Neuron (in vitro differentiated cells): ENCODE results near the gene WDFY4.

Experiments used
- H2AFZ ChIP-seq: one replicate; pipeline ENCODE4 v1.6.1; 2013; ENCODE audit warnings: low read depth, mild to moderate bottlenecking, inconsistent platforms, low read length, moderate library complexity
- H3K27me3 ChIP-seq: one replicate; pipeline ENCODE4 v1.6.1; 2013; ENCODE audit warnings: low read length; ENCODE audit not compliant: insufficient read depth
- H3K36me3 ChIP-seq: one replicate; pipeline ENCODE4 v1.6.1; 2013; ENCODE audit warnings: low read length; ENCODE audit not compliant: insufficient read depth
- H3K4me1 ChIP-seq: one replicate; pipeline ENCODE4 v1.6.1; 2013; ENCODE audit warnings: low read length; ENCODE audit not compliant: insufficient read depth
- H3K4me3 ChIP-seq: 2 replicates; pipeline ENCODE4 v1.5.1; 2013; ENCODE audit warnings: mild to moderate bottlenecking, low read length, moderate library complexity
- H3K9me3 ChIP-seq: one replicate; pipeline ENCODE4 v1.6.1; 2013; ENCODE audit warnings: low read length

Gene WDFY4

GRCh38 chr10:48720611-48721010 lies 35.9 kb downstream of the WDFY4 start:
- H3K36me3 ChIP-seq, result no peaks in the 10 kb centered on the region
- H3K27me3 ChIP-seq, result no peaks in the 10 kb centered on the region
- H3K9me3 ChIP-seq, result no peaks in the 10 kb centered on the region
- no peaks in the 10 kb centered on the region for H3K4me1 ChIP-seq
- no peak overlapping the region for H2AFZ ChIP-seq
- no peak overlapping the region for H3K4me3 ChIP-seq

GRCh38 chr10:48722153-48723145 lies 37.8 kb downstream of the WDFY4 start:
- Histone ChIP-seq H3K4me3 (no peak overlapping the region), H3K9me3 (no peaks in the 10 kb centered on the region), H3K36me3 (no peaks in the 10 kb centered on the region), H3K4me1 (no peaks in the 10 kb centered on the region), H2AFZ (no peak overlapping the region), H3K27me3 (no peaks in the 10 kb centered on the region)

GRCh38 chr10:48724127-48724526 lies 39.5 kb downstream of the WDFY4 start:
- no peaks in the 10 kb centered on the region for H3K27me3 ChIP-seq
- H3K9me3 ChIP-seq, result no peaks in the 10 kb centered on the region
- no peak overlapping the region for H2AFZ ChIP-seq
- H3K4me1 ChIP-seq, result no peaks in the 10 kb centered on the region
- H3K4me3 ChIP-seq, result no peak overlapping the region
- no peaks in the 10 kb centered on the region for H3K36me3 ChIP-seq

DNA sequence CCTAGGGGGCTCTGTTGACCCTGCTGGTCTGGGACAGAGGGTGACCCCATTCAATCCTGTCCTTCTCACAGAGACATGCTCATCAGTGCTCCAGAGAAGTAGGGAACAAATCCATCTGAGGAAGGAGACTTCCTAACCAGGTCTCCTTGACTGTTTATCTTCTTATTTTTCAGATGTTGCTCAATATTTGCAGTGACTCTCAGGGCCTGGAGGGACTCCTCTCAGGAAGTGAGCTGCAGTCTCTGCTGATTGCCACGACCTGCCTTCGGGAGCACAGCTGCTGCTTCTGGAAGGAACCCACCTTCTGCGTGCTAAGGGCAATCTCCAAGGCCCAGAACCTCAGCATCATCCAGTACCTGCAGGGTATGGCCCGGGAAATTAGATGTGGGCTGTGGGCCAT lies 41.0 kb downstream of the WDFY4 start:
- H3K4me1 ChIP-seq, result no peaks in the 10 kb centered on the region
- H2AFZ ChIP-seq, result no peak overlapping the region
- no peak overlapping the region for H3K4me3 ChIP-seq
- no peaks in the 10 kb centered on the region for H3K9me3 ChIP-seq
- no peaks in the 10 kb centered on the region for H3K27me3 ChIP-seq
- no peaks in the 10 kb centered on the region for H3K36me3 ChIP-seq

DNA sequence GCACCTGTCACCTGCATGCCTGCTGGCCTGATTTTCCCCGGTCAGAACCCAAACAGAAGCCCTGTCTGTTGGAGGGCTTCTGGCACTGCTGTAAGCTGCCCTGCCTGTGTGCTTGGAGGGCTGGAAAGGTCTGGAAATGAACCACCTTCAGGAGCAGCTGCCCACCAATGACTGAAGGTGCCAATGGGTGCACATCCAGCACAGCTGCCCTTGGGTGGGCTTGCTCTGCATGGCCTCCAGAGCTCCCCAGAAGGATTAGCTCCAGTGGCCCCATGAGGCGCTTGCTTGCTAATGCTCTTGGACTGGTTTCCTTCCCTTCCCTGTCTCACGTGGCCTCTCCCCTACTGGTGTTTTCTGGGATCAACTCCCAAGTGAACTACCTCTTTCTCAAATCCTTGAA lies 43.2 kb downstream of the WDFY4 start:
- Histone ChIP-seq H3K4me3 (no peak overlapping the region), H3K4me1 (no peaks in the 10 kb centered on the region), H3K36me3 (no peaks in the 10 kb centered on the region), H3K9me3 (no peaks in the 10 kb centered on the region), H3K27me3 (peaks cover 2% of the 10 kb centered on the region), H2AFZ (no peak overlapping the region)

DNA sequence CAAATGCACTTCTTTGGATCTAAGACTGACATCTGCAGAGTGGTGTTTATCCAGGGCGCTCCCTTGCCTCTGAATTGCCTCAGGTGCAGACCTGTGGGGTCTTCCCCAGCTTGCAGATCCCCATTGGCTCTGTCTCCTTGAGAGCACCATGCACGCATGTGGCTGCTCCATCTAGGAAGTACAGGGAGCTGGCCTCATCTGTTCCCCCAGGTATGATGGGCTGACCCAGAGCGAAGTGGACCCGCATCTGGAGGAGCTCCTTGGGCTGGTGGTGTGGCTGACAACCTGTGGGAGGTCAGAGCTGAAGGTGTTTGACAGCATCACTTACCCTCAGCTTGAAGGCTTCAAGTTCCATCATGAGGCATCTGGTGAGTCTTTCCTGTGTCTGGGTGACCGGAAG lies 44.5 kb downstream of the WDFY4 start:
- H2AFZ ChIP-seq, result no peak overlapping the region
- H3K27me3 ChIP-seq, result peaks cover 2% of the 10 kb centered on the region
- H3K4me3 ChIP-seq, result no peak overlapping the region
- H3K4me1 ChIP-seq, result no peaks in the 10 kb centered on the region
- no peaks in the 10 kb centered on the region for H3K9me3 ChIP-seq
- no peaks in the 10 kb centered on the region for H3K36me3 ChIP-seq

DNA sequence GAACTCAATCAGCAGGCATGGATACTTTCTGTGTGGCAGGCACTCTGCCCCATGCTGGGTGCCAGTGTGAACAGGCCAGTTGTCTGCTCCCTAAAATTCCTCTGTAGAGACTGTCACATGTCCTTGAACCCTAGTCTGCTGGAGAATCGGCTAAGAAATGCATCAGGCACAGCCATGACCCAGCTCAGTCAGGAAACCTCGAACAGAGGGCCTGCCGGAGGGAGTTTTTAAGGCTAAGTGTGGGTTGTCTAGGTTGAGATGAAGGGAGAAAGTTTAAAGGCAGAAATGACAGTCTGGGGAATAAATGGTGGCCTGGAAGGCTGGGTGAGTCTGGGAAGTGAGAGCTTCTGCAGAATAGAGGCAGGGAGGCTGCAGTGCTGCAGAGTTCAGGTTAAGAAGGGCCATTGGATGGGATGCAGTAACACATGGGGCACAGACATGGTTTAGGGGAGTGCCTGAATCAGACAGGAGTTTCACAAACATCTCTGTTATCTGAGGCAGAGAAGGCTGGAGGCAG lies 45.3 kb downstream of the WDFY4 start:
- Histone ChIP-seq H3K27me3 (peaks cover 2% of the 10 kb centered on the region), H3K36me3 (no peaks in the 10 kb centered on the region), H3K4me3 (no peak overlapping the region), H3K4me1 (no peaks in the 10 kb centered on the region), H2AFZ (no peak overlapping the region), H3K9me3 (no peaks in the 10 kb centered on the region)

DNA sequence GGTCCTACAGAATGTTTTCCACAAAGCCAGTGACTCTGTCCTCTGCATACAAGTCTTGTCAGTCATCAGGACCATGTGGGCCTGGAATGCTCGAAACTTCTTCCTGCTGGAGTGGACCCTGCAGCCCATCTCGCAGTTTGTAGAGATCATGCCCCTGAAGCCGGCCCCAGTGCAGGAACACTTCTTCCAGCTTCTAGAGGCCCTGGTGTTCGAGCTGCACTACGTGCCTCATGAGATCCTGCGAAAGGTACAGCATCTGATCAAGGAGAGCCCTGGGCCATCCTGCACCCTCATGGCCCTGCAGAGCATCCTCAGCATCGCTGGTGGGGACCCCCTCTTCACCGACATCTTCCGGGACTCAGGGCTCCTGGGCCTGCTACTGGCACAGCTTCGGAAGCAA lies 46.5 kb downstream of the WDFY4 start:
- Histone ChIP-seq H3K4me3 (no peak overlapping the region), H3K9me3 (no peaks in the 10 kb centered on the region), H3K27me3 (peaks cover 2% of the 10 kb centered on the region), H3K36me3 (no peaks in the 10 kb centered on the region), H2AFZ (no peak overlapping the region), H3K4me1 (no peaks in the 10 kb centered on the region)

- Histone ChIP-seq H3K36me3 (no peaks in the 10 kb centered on the region), H3K27me3 (peaks cover 2% of the 10 kb centered on the region), H3K9me3 (no peaks in the 10 kb centered on the region), H3K4me3 (no peak overlapping the region), H3K4me1 (no peaks in the 10 kb centered on the region), H2AFZ (no peak overlapping the region)
Observed at GRCh38 chr10:48731654-48732053, 47.0 kb downstream of the WDFY4 start.

DNA sequence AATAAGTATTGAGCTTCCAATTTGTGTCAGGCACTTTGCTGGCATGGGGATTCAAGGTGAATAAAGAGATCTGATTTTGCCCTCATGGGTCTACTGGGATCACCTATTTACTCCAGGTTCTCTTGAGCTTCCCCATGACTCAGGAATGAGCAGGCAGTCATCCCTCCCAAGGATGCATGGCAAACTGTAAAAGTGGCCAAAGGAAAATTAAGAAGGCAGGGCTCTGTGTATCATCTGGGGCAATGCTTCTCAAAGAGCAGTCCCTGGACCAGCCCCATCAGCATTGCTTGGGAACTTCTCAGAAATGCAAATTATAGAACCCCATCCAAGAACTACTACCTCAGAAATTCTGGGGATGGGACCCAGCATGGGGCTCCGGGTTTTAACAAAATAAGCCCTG lies 48.7 kb downstream of the WDFY4 start:
- Histone ChIP-seq H3K4me1 (no peaks in the 10 kb centered on the region), H3K36me3 (no peaks in the 10 kb centered on the region), H3K4me3 (no peak overlapping the region), H2AFZ (no peak overlapping the region), H3K9me3 (no peaks in the 10 kb centered on the region), H3K27me3 (peaks cover 2% of the 10 kb centered on the region)

DNA sequence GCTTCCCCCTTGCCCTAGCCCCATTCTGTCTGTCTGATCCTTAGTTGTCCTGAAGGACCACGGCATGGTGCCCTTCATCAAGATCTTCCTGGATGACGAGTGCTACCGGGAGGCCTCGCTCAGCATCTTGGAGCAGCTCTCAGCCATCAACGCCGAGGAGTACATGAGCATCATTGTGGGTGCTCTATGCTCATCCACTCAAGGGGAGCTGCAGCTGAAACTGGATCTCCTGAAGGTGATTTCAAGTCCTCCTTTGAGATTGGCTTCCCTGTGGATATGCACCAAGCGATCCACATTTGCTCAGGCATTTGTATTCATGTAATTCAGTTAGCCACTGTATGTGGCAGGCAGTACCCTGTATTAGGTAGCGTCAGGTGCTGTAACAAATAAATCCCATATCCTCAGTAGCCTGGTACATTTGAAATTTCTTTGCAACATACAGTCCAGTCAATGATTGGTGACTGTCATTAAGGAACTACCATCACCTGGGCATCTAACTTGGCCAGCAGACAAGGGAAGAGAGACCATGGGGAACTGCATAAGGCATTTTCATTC lies 51.2 kb downstream of the WDFY4 start:
- Histone ChIP-seq H2AFZ (no peak overlapping the region), H3K4me1 (peaks cover 15% of the 10 kb centered on the region), H3K36me3 (no peaks in the 10 kb centered on the region), H3K4me3 (no peak overlapping the region), H3K27me3 (peaks cover 2% of the 10 kb centered on the region), H3K9me3 (no peaks in the 10 kb centered on the region)

DNA sequence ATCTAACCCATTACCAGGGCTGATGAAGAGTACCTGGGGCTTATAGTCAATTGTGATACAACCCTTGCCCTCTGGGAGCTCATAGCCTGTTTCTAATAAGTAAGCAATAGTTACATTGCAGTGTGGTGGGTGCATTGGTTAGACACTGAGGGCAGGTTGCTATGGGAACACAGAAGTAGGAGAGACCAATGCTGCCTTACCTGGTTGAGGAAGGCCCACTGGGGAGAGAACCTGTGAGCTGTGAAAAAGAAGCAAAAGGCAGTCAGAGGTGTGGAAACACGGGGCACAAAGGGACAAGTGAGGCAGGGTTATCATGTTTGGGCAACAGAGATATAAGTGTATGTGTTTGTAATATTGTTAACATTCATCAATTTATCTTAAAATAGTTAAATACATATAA lies 51.9 kb downstream of the WDFY4 start:
- Histone ChIP-seq H3K9me3 (no peaks in the 10 kb centered on the region), H3K27me3 (peaks cover 2% of the 10 kb centered on the region), H3K4me1 (peaks cover 15% of the 10 kb centered on the region), H3K36me3 (no peaks in the 10 kb centered on the region), H3K4me3 (no peak overlapping the region), H2AFZ (no peak overlapping the region)

GRCh38 chr10:48737886-48738285 lies 53.2 kb downstream of the WDFY4 start:
- no peaks in the 10 kb centered on the region for H3K27me3 ChIP-seq
- H3K9me3 ChIP-seq, result no peaks in the 10 kb centered on the region
- peaks cover 15% of the 10 kb centered on the region for H3K4me1 ChIP-seq
- H3K36me3 ChIP-seq, result no peaks in the 10 kb centered on the region
- no peak overlapping the region for H3K4me3 ChIP-seq
- no peak overlapping the region for H2AFZ ChIP-seq
